LNCaP clone FGC (cell line): ENCODE results near the gene PTPRM.

Experiments used
- DNase-seq: peaks from one replicate; pipeline ENCODE4 v3.0.0-alpha.2; 2011; ENCODE audit warnings: low read depth
- H3K4me3 ChIP-seq: 2 replicates; pipeline ENCODE4 v1.5.1; 2011; ENCODE audit warnings: mild to moderate bottlenecking, low read depth, low read length, control low read depth
- CTCF ChIP-seq: IDR thresholded peaks from 2 replicates; pipeline ENCODE4 v1.5.1; 2012; ENCODE audit warnings: mild to moderate bottlenecking; ENCODE audit not compliant: control insufficient read depth, insufficient read depth; ENCODE audit errors: extremely low read depth

PTPRM gene

GRCh38 chr18:8416212-8417019, 849.3 kb downstream of the PTPRM start:
- TF ChIP-seq CTCF, result no peak
- DNase-seq, result no peak
- H3K4me3 ChIP-seq, result no peak overlapping the region

GRCh38 chr18:8422391-8422790, 855.3 kb downstream of the PTPRM start:
- no peak for TF ChIP-seq CTCF
- no peak overlapping the region for H3K4me3 ChIP-seq
- no peak for DNase-seq

GRCh38 chr18:8423051-8423557, 856.0 kb downstream of the PTPRM start:
- no peak for DNase-seq
- no peak for TF ChIP-seq CTCF
- no peak overlapping the region for H3K4me3 ChIP-seq

GRCh38 chr18:8424481-8424880, 857.4 kb downstream of the PTPRM start:
- DNase-seq, result no peak
- TF ChIP-seq CTCF, result no peak

GRCh38 chr18:8424917-8425725, 858.0 kb downstream of the PTPRM start:
- TF ChIP-seq CTCF, result no peak
- DNase-seq, result no peak
- no peak overlapping the region for H3K4me3 ChIP-seq

More at GRCh38 chr18:8424481-8424880, 857.4 kb downstream of the PTPRM start:
- H3K4me3 ChIP-seq, result no peak overlapping the region

- TF ChIP-seq CTCF, result 0 out of 2 replicates have a peak, but pooled peaks have one; percentile 16
- no peak for DNase-seq
- H3K4me3 ChIP-seq, result no peak overlapping the region
These were observed 859.3 kb downstream of the PTPRM start for GRCh38 chr18:8426401-8426800.
